ELF-1 (cell line): ENCODE data around the gene EPDR1.

ENCODE experiments used
- DNase-seq: peaks from one replicate; pipeline ENCODE4 v3.0.0-alpha.2; 2016; ENCODE audit warnings: low read depth, low spot score

The EPDR1 gene

GRCh38 chr7:37977243-37977642 lies 56.8 kb downstream of the EPDR1 start:
- no peak for DNase-seq

GRCh38 chr7:37981664-37982063 lies 61.2 kb downstream of the EPDR1 start:
- no peak for DNase-seq

- DNase-seq: no peak
Observed at GRCh38 chr7:37982423-37982822, 62.0 kb downstream of the EPDR1 start.

GRCh38 chr7:37984750-37985390 lies 64.4 kb downstream of the EPDR1 start:
- no peak for DNase-seq

- peak; percentile 64 for DNase-seq
Observed at GRCh38 chr7:37986908-37987330, 66.5 kb downstream of the EPDR1 start.

GRCh38 chr7:37987732-37988131 lies 67.3 kb downstream of the EPDR1 start:
- DNase-seq: no peak

GRCh38 chr7:37988721-37989650 lies 68.5 kb downstream of the EPDR1 start:
- DNase-seq: no peak

- no peak for DNase-seq
Observed at GRCh38 chr7:37990337-37990736, 69.9 kb downstream of the EPDR1 start.

GRCh38 chr7:37993060-37993501 lies 72.6 kb downstream of the EPDR1 start:
- no peak for DNase-seq

GRCh38 chr7:37999673-38000072 lies 79.2 kb downstream of the EPDR1 start:
- DNase-seq: no peak

GRCh38 chr7:38000272-38000671 lies 79.8 kb downstream of the EPDR1 start:
- no peak for DNase-seq
